HepG2 (cell line): ENCODE results near the gene PIK3CB. TPM values are rescaled to one million over a fixed set of nuclear protein-coding genes. Genes with fewer than 3 reads are reported as not detected.

Source experiments
- BORCS8-MEF2B ChIP-seq: sonication (generic); formaldehyde crosslinking; IDR thresholded peaks from 2 replicates; pipeline ENCODE4 v1.8.0; 2022; ENCODE audit warnings: mild to moderate bottlenecking, missing genetic modification reagents
- HIVEP1 ChIP-seq: sonication (generic); formaldehyde crosslinking; IDR thresholded peaks from 2 replicates; pipeline ENCODE4 v1.4.0; 2020; ENCODE audit warnings: mild to moderate bottlenecking, missing genetic modification reagents
- JARID2 ChIP-seq: sonication (generic); formaldehyde crosslinking; IDR thresholded peaks from 2 replicates; pipeline ENCODE4 v1.8.1; 2023; ENCODE audit warnings: missing genetic modification reagents, inconsistent platforms; ENCODE audit not compliant: insufficient replicate concordance
- NCOA1 ChIP-seq: sonication (generic); formaldehyde crosslinking; IDR thresholded peaks from 2 replicates; pipeline ENCODE4 v1.9.0; 2021; ENCODE audit warnings: missing genetic modification reagents
- NR1H2 ChIP-seq: sonication (generic); formaldehyde crosslinking; IDR thresholded peaks from 2 replicates; pipeline ENCODE4 v1.8.1; 2022; ENCODE audit warnings: low read depth, missing genetic modification reagents, borderline replicate concordance
- NRL ChIP-seq: sonication (generic); formaldehyde crosslinking; IDR thresholded peaks from 2 replicates; pipeline ENCODE4 v1.5.0; 2020; ENCODE audit warnings: missing genetic modification reagents, mild to moderate bottlenecking, moderate library complexity, borderline replicate concordance
- PAX8 ChIP-seq: sonication (generic); formaldehyde crosslinking; IDR thresholded peaks from 2 replicates; pipeline ENCODE4 v1.8.0; 2022; ENCODE audit warnings: mild to moderate bottlenecking, missing genetic modification reagents, borderline replicate concordance
- RBAK ChIP-seq: sonication (generic); formaldehyde crosslinking; IDR thresholded peaks from 2 replicates; pipeline ENCODE4 v1.5.1; 2020; ENCODE audit warnings: mild to moderate bottlenecking, missing genetic modification reagents
- SKI ChIP-seq: fragments of 450-650 bp; IDR thresholded peaks from one replicate; pipeline ENCODE4 v1.6.1; 2018; ENCODE audit warnings: mild to moderate bottlenecking; ENCODE audit not compliant: partially characterized antibody
- SP1 ChIP-seq, 2 experiments: fragments of 450-650 bp in 1 of 2; sonication (generic) in 1 of 2; formaldehyde crosslinking in 1 of 2; IDR thresholded peaks; 2 replicates each; pipeline versions ENCODE4 v1.4.0 to v1.6.1; 2016 to 2020; ENCODE audit warnings: missing genetic modification reagents in 1 of 2
- SRF ChIP-seq: IDR thresholded peaks from 2 replicates; pipeline ENCODE4 v1.6.1; 2011; ENCODE audit warnings: mild to moderate bottlenecking, low read depth, low read length, moderate library complexity
- ZFP41 ChIP-seq: sonication (generic); formaldehyde crosslinking; IDR thresholded peaks from 2 replicates; pipeline ENCODE4 v1.4.0; 2020; ENCODE audit warnings: mild to moderate bottlenecking, missing genetic modification reagents, borderline replicate concordance
- ZKSCAN8 ChIP-seq: IDR thresholded peaks from 2 replicates; pipeline ENCODE4 v1.6.1; 2016; ENCODE audit warnings: borderline replicate concordance, missing genetic modification reagents, missing compliant biosample characterization
- ZMYM2 ChIP-seq: sonication (generic); formaldehyde crosslinking; IDR thresholded peaks from 2 replicates; pipeline ENCODE4 v1.8.0; 2022; ENCODE audit warnings: mild to moderate bottlenecking, missing genetic modification reagents
- ZNF20 ChIP-seq: sonication (generic); formaldehyde crosslinking; IDR thresholded peaks from 2 replicates; pipeline ENCODE4 v1.4.0; 2020; ENCODE audit warnings: mild to moderate bottlenecking, moderate library complexity, missing genetic modification reagents
- ZNF256 ChIP-seq: sonication (generic); formaldehyde crosslinking; conservative IDR thresholded peaks from 2 replicates; pipeline ENCODE4 v1.4.0; 2020; ENCODE audit warnings: missing genetic modification reagents
- ZNF337 ChIP-seq: sonication (generic); formaldehyde crosslinking; IDR thresholded peaks from 2 replicates; pipeline ENCODE4 v1.5.1; 2020; ENCODE audit warnings: missing genetic modification reagents, low read depth, mild to moderate bottlenecking, borderline replicate concordance
- ZNF432 ChIP-seq: sonication (generic); formaldehyde crosslinking; IDR thresholded peaks from 2 replicates; pipeline ENCODE4 v1.5.0; 2020; ENCODE audit warnings: missing genetic modification reagents, mild to moderate bottlenecking, borderline replicate concordance
- ZNF616 ChIP-seq: sonication (generic); formaldehyde crosslinking; IDR thresholded peaks from 2 replicates; pipeline ENCODE4 v1.5.0; 2020; ENCODE audit warnings: low read depth, mild to moderate bottlenecking, missing genetic modification reagents
- ZNF788 ChIP-seq: sonication (generic); formaldehyde crosslinking; IDR thresholded peaks from 2 replicates; pipeline ENCODE4 v1.5.0; 2020; ENCODE audit warnings: mild to moderate bottlenecking, missing genetic modification reagents, borderline replicate concordance
- ZNF879 ChIP-seq: sonication (generic); formaldehyde crosslinking; IDR thresholded peaks from 2 replicates; pipeline ENCODE4 v1.8.1; 2023; ENCODE audit warnings: missing genetic modification reagents
- ZSCAN22 ChIP-seq: sonication (generic); formaldehyde crosslinking; IDR thresholded peaks from 2 replicates; pipeline ENCODE4 v1.4.0; 2020; ENCODE audit warnings: mild to moderate bottlenecking, missing genetic modification reagents
- polyA plus RNA-seq, 8 experiments: library from polyadenylated mRNA; depleted of rRNA in 3 of 8; stranded (reverse) in 7 of 8; unstranded in 1 of 8; fragments of >200 nt; fragmentation: Illumina TruSeq in 4 of 8; extraction: Trizol in 4 of 8; gene quantifications; 2 replicates each; pipeline versions ENCODE4 v1.2.1 to v1.2.3, GENCODE V29; 2011 to 2016; ENCODE audit warnings: low read depth in 4 of 8, missing spikeins in 1 of 8, mixed read lengths in 1 of 8; ENCODE audit not compliant: insufficient read depth in 1 of 8
- total RNA-seq, 5 experiments: library from RNA; depleted of rRNA; stranded (reverse); fragments of >200 nt; fragmentation: Illumina TruSeq; extraction: Trizol; gene quantifications; 2 replicates each; pipeline ENCODE4 v1.2.3, GENCODE V29; 2016; ENCODE audit warnings: low read depth in 1 of 5
- TF ChIP-seq, protein P1 (sequence below): sonication (generic); formaldehyde crosslinking; IDR thresholded peaks from 2 replicates; pipeline ENCODE4 v1.5.1; 2020; ENCODE audit warnings: mild to moderate bottlenecking, missing genetic modification reagents, borderline replicate concordance
- TF ChIP-seq, protein P2 (sequence below): sonication (generic); formaldehyde crosslinking; IDR thresholded peaks from 2 replicates; pipeline ENCODE4 v1.4.0; 2020; ENCODE audit warnings: missing genetic modification reagents
- TF ChIP-seq, protein P3 (sequence below): sonication (generic); IDR thresholded peaks from 2 replicates; pipeline ENCODE4 v1.6.1; 2016; ENCODE audit warnings: low read depth, borderline replicate concordance
- TF ChIP-seq, protein P4 (sequence below): sonication (generic); formaldehyde crosslinking; IDR thresholded peaks from 2 replicates; pipeline ENCODE4 v1.9.0; 2022; ENCODE audit warnings: low read depth, missing genetic modification reagents

The PIK3CB gene
- total and polyA plus RNA-seq, 2 of the 13 experiments (the other 11 are each of a cell fraction or from before 2014, with no cell fraction given): 6.6 to 18.7 TPM

DNA sequence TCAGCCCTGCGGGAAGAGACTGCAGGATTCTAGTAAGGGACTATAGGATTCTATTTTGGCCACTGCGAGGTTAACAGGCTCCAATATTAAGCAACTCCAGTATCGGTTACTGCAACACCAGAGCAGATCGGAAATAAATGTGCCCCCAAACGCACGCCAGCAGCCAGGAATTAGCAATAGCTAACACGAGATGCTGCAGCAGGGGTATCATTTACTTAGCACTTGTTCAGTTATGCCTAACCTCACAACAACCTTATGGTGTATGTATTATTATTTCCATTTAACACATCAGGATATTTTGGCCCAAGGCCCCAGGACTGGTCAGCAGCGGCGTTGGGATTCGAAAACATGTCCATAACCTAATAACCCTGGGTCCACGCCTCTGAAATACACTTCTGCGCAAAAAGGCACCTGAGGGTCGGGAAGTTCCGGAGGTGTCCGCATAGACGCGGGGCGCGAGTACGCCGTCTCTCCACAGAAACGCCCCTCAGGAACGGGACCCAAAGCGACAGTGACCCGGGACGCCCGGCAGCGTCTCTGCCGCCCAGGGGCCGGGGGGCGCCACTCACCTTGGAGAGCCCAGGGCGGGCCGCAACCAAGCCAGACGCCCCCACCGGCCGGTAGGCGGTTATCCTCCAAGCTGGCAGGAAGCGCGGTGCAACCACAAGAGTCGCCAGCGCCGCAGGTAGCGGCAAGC lies 681 bp downstream of the PIK3CB start (continued):
- TF ChIP-seq SRF (no peak), ZNF20 (CRISPR knock-in tag) (no peak), SP1 (IDR thresholded peaks at IDR 0.05) (no peak), SP1 (CRISPR knock-in tag; IDR thresholded peaks at IDR 0.05) (no peak; the same call in 1 of the 2 replicates), NCOA1 (CRISPR knock-in tag) (0 out of 2 replicates have a peak, but pooled peaks have one; percentile 62), PAX8 (CRISPR knock-in tag) (no peak), NR1H2 (CRISPR knock-in tag) (no peak), NRL (CRISPR knock-in tag) (no peak), ZMYM2 (CRISPR knock-in tag) (no peak), SKI (no peak), ZNF337 (CRISPR knock-in tag) (peak; percentile 24; the same call in 1 of the 2 replicates), ZSCAN22 (CRISPR knock-in tag) (no peak), RBAK (no peak), JARID2 (no peak), ZNF256 (CRISPR knock-in tag) (no peak), ZFP41 (no peak), ZNF879 (CRISPR knock-in tag) (no peak), BORCS8-MEF2B (CRISPR knock-in tag) (no peak), HIVEP1 (CRISPR knock-in tag) (peak; percentile 67; the same call in 1 of the 2 replicates), ZNF616 (CRISPR knock-in tag) (no peak; the same call in 1 of the 2 replicates), ZKSCAN8 (CRISPR knock-in tag) (no peak), ZNF788 (CRISPR knock-in tag) (no peak), ZNF432 (CRISPR knock-in tag) (no peak)
- TF ChIP-seq, protein P1, sequence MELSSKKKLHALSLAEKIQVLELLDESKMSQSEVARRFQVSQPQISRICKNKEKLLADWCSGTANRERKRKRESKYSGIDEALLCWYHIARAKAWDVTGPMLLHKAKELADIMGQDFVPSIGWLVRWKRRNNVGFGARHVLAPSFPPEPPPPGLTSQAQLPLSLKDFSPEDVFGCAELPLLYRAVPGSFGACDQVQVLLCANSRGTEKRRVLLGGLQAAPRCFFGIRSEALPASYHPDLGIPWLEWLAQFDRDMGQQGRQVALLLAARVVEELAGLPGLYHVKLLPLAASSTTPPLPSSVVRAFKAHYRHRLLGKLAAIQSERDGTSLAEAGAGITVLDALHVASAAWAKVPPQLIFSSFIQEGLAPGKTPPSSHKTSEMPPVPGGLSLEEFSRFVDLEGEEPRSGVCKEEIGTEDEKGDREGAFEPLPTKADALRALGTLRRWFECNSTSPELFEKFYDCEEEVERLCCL (CRISPR knock-in tag): no peak
- TF ChIP-seq, protein P2, sequence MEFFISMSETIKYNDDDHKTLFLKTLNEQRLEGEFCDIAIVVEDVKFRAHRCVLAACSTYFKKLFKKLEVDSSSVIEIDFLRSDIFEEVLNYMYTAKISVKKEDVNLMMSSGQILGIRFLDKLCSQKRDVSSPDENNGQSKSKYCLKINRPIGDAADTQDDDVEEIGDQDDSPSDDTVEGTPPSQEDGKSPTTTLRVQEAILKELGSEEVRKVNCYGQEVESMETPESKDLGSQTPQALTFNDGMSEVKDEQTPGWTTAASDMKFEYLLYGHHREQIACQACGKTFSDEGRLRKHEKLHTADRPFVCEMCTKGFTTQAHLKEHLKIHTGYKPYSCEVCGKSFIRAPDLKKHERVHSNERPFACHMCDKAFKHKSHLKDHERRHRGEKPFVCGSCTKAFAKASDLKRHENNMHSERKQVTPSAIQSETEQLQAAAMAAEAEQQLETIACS (CRISPR knock-in tag): no peak
- TF ChIP-seq, protein P3, sequence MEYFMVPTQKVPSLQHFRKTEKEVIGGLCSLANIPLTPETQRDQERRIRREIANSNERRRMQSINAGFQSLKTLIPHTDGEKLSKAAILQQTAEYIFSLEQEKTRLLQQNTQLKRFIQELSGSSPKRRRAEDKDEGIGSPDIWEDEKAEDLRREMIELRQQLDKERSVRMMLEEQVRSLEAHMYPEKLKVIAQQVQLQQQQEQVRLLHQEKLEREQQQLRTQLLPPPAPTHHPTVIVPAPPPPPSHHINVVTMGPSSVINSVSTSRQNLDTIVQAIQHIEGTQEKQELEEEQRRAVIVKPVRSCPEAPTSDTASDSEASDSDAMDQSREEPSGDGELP: no peak
- TF ChIP-seq, protein P4, sequence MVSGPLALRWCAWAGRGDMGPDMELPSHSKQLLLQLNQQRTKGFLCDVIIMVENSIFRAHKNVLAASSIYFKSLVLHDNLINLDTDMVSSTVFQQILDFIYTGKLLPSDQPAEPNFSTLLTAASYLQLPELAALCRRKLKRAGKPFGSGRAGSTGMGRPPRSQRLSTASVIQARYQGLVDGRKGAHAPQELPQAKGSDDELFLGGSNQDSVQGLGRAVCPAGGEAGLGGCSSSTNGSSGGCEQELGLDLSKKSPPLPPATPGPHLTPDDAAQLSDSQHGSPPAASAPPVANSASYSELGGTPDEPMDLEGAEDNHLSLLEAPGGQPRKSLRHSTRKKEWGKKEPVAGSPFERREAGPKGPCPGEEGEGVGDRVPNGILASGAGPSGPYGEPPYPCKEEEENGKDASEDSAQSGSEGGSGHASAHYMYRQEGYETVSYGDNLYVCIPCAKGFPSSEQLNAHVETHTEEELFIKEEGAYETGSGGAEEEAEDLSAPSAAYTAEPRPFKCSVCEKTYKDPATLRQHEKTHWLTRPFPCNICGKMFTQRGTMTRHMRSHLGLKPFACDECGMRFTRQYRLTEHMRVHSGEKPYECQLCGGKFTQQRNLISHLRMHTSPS: peak; percentile 33; the same call in 1 of the 2 replicates
